ENCODE measurements around the gene OXNAD1. TPM values are rescaled to one million over a fixed set of nuclear protein-coding genes. Genes with fewer than 3 reads are reported as not detected.

OXNAD1 gene
- total RNA-seq, 1 experiment from 2014 or later: 27.6 TPM

DNA sequence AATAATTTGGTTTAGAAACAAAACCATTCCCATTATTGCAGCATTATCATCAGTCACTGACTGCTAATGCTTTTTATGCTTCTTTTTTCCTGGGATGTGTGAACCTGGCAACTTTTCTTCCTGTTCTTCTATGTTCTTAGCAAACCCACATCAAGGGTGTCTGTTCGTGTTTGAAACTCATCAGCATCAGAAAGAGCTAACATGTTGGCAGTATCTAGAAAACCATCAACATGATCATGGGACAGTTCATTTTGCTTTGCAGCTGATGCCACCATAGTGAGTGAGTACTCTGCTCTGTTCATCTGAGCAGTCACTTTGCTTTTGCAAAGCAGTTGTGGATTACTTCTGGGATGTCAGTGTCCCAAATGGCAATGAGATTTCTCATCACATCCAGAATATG is 6.1 kb upstream of the OXNAD1 start:
- Mint-ChIP-seq H3K36me3 (ENCODE audit: insufficient read depth, unreplicated experiment) (peaks cover 22% of the 10 kb centered on the region), H3K4me3 (ENCODE audit: unreplicated experiment) (no peak overlapping the region), H3K27me3 (ENCODE audit: insufficient read depth, unreplicated experiment) (no peaks in the 10 kb centered on the region), H3K9me3 (ENCODE audit: unreplicated experiment) (no peaks in the 10 kb centered on the region), H3K4me1 (ENCODE audit: insufficient read depth, unreplicated experiment) (peaks cover 5% of the 10 kb centered on the region), H3K27ac (ENCODE audit: low read depth, unreplicated experiment) (no peak overlapping the region)
- TF ChIP-seq CTCF (IDR thresholded peaks at IDR 0.05; ENCODE audit: unreplicated experiment): no peak
- ChIA-PET POLR2A (no interaction called here), CTCF (interaction anchor here (0.6 to 1.7 kb wide), 4 partner anchors 8 to 210 kb away, joined by 3 to 7 read pairs (median 3); no protein-coding TSS in a partner anchor)
- no TSS peak for BruUV-seq (replicated peaks)
- intact Hi-C loops (cut with micrococcal nuclease): no loop called here
- no peak for DNase-seq (ENCODE audit: unreplicated experiment)

- no peak for DNase-seq (ENCODE audit: unreplicated experiment)
- TF ChIP-seq CTCF (IDR thresholded peaks at IDR 0.05; ENCODE audit: unreplicated experiment): no peak
- no TSS peak for BruUV-seq (replicated peaks)
- H3K9me3 Mint-ChIP-seq (ENCODE audit: unreplicated experiment): no peaks in the 10 kb centered on the region
- no peaks in the 10 kb centered on the region for H3K27me3 Mint-ChIP-seq (ENCODE audit: insufficient read depth, unreplicated experiment)
- CTCF ChIA-PET: interaction anchor here (2.0 kb wide), 1 partner anchor 12 kb away, joined by 6 read pairs; no protein-coding TSS in a partner anchor
- no peak overlapping the region for H3K4me3 Mint-ChIP-seq (ENCODE audit: unreplicated experiment)
- H3K27ac Mint-ChIP-seq (ENCODE audit: low read depth, unreplicated experiment): no peak overlapping the region
- intact Hi-C loops (cut with micrococcal nuclease): no loop called here
- POLR2A ChIA-PET: interaction anchor here (0.7 to 0.9 kb wide), 2 partner anchors 207 to 400 kb away, joined by 3 read pairs; no protein-coding TSS in a partner anchor
- H3K36me3 Mint-ChIP-seq (ENCODE audit: insufficient read depth, unreplicated experiment): peaks cover 27% of the 10 kb centered on the region
- H3K4me1 Mint-ChIP-seq (ENCODE audit: insufficient read depth, unreplicated experiment): peaks cover 7% of the 10 kb centered on the region
Measured at GRCh38 chr3:16260046-16260445, 5.0 kb upstream of the OXNAD1 start.

DNA sequence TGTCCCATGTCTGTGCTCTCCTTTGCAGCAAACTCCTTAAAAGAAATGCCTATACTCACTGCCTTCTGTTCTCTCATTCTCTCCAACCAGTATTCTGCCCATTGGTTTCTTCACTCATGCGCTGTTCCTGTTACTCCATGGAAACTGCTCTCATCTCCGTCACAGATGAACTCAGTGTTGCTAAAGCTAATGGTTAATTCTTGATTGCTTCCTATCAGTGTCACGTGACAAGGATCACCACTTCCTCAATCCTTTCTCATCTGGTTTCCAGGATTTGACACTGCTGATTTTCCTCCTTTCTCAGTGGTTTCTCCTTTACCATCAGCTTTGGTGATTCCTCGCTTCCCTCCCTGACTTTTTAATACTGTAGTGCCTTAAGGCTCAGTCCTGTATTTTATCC is 2.8 kb upstream of the OXNAD1 start:
- no peak for TF ChIP-seq CTCF (IDR thresholded peaks at IDR 0.05; ENCODE audit: unreplicated experiment)
- CTCF ChIA-PET: interaction anchor here (0.6 to 0.7 kb wide), 2 partner anchors 9 to 73 kb away, joined by 3 to 4 read pairs; no protein-coding TSS in a partner anchor
- no TSS peak for BruUV-seq (replicated peaks)

DNA sequence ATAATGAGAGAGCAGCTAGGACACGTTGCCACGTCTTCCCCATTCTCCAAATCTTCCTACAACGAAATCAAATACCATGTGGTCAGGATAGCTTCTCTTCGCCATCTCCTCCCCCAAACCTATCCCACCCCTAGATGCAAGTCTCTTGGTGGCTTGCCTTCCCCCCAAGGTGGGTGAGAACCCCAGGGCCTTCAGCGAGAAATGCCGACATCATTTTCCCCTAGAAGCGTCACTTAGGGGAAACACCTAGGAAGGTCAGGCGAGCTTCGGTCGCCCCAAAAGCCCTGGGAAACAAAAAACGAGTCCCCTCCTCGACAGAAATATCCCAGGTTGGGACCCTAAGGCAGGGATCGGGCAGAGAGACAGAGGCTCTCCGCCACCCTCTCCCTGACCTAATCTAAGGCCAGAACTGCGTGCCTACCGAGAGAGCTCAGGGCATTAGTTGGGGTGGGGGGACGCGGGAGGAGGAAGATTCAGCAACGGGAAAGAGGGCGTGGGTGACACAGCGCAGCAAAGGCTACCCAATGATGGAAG is 771 bp upstream of the OXNAD1 start:
- ChIA-PET POLR2A (interaction anchor here (0.6 to 3.3 kb wide), 25 partner anchors 11 to 653 kb away, joined by 3 to 47 read pairs (median 3); no protein-coding TSS in a partner anchor), CTCF (interaction anchor here (0.6 to 3.9 kb wide), 11 partner anchors 9 to 463 kb away, joined by 3 to 19 read pairs (median 3); no protein-coding TSS in a partner anchor)
- Mint-ChIP-seq H3K4me3 (ENCODE audit: unreplicated experiment) (peak overlapping the region; percentile 95), H3K27me3 (ENCODE audit: insufficient read depth, unreplicated experiment) (no peaks in the 10 kb centered on the region), H3K9me3 (ENCODE audit: unreplicated experiment) (no peaks in the 10 kb centered on the region), H3K36me3 (ENCODE audit: insufficient read depth, unreplicated experiment) (peaks cover 30% of the 10 kb centered on the region), H3K27ac (ENCODE audit: low read depth, unreplicated experiment) (peak overlapping the region; percentile 96), H3K4me1 (ENCODE audit: insufficient read depth, unreplicated experiment) (peaks cover 19% of the 10 kb centered on the region)
- no peak for DNase-seq (ENCODE audit: unreplicated experiment)
- BruUV-seq (replicated peaks): TSS peak; percentile 68
- no peak for TF ChIP-seq CTCF (IDR thresholded peaks at IDR 0.05; ENCODE audit: unreplicated experiment)
- intact Hi-C loops (cut with micrococcal nuclease): no loop called here

More for the DNA sequence above, 2.8 kb upstream of the OXNAD1 start:
- H3K4me1 Mint-ChIP-seq (ENCODE audit: insufficient read depth, unreplicated experiment): peaks cover 13% of the 10 kb centered on the region
- H3K27me3 Mint-ChIP-seq (ENCODE audit: insufficient read depth, unreplicated experiment): no peaks in the 10 kb centered on the region
- H3K36me3 Mint-ChIP-seq (ENCODE audit: insufficient read depth, unreplicated experiment): peaks cover 27% of the 10 kb centered on the region
- no peaks in the 10 kb centered on the region for H3K9me3 Mint-ChIP-seq (ENCODE audit: unreplicated experiment)
- POLR2A ChIA-PET: no interaction called here
- H3K27ac Mint-ChIP-seq (ENCODE audit: low read depth, unreplicated experiment): no peak overlapping the region
- no peak for DNase-seq (ENCODE audit: unreplicated experiment)
- H3K4me3 Mint-ChIP-seq (ENCODE audit: unreplicated experiment): no peak overlapping the region
- intact Hi-C loops (cut with micrococcal nuclease): no loop called here

All from MCF 10A (cell line).